ENCODE results near the gene CCDC57.

GRCh38 chr17:82226809-82227628, 14.4 kb upstream of the CCDC57 start:
- TF ChIP-seq, protein P1, sequence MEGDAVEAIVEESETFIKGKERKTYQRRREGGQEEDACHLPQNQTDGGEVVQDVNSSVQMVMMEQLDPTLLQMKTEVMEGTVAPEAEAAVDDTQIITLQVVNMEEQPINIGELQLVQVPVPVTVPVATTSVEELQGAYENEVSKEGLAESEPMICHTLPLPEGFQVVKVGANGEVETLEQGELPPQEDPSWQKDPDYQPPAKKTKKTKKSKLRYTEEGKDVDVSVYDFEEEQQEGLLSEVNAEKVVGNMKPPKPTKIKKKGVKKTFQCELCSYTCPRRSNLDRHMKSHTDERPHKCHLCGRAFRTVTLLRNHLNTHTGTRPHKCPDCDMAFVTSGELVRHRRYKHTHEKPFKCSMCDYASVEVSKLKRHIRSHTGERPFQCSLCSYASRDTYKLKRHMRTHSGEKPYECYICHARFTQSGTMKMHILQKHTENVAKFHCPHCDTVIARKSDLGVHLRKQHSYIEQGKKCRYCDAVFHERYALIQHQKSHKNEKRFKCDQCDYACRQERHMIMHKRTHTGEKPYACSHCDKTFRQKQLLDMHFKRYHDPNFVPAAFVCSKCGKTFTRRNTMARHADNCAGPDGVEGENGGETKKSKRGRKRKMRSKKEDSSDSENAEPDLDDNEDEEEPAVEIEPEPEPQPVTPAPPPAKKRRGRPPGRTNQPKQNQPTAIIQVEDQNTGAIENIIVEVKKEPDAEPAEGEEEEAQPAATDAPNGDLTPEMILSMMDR (IDR thresholded peaks at IDR 0.05) = no peak
- no peak for TF ChIP-seq POLR2A (IDR thresholded peaks at IDR 0.05)

All from transverse colon (tissue), 3 donors.